Colon (tissue), 2 donors: ENCODE results near the gene MTMR10.

ENCODE experiments used
- FAIRE-seq: peaks from 2 replicates; lab custom pipeline; 2012; peaks lifted over from hg19 to GRCh38; lab: Jason Lieb, UNC
- donor health status: control.
- donor health status: control.

Gene MTMR10

DNA sequence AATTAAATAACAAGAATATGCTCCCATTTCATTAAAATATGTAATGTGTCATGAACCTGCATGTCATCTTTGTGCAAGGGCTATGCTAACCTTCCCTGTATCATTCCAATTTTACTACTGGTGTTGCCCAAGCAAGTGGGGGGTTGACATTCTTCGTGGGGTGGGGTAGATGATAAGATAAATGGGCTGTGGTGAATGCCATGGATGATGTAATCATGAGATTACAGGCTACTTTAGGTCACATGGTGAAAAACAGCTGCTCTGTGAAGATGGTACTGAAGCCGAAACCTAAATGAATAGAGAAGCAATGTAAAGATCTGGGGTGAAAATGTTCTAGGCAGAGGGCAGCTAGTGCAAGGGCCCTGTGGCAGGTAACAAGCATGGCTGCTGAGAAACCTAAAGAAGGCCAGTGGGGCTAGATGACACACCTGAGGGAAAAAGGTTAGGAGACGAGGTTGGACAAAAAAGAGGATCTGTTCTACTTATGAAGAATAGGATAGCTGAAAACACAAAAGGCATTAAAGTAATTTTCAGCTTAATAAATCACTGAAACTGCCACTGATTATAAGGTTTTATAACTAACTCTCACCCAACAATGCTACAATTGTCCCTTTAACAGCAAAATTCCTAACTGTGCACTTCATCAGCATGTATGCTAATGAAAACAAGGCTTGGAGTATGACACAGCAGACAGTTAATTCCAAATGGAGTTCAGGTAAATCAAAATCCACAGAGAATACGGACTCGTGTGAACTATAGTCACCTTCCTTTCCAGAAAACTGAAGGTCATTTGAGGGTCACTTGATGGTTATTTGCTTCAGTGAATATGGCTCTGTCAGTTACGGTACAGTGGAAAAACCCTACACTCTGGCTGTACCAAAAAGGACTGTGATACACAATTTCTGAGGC lies 35.0 kb downstream of the MTMR10 start:
- FAIRE-seq = no peak

DNA sequence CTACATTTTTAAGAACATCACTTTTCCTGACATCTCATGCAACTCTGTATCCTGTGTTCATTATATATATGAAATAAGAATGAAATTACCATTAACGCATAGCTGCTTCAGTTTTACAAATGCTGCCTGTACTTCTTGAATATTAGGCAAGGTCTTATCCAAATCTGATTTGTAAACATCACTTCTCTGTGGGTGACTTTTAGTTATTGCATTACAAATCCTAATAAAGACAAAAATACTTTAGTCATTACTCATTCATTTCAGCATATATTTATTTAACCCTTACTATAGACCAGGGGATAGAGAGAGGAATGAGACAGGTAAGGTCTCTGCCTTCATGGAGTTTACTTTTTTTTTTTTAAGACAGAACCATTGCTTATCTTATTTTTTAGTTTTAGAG lies 36.8 kb downstream of the MTMR10 start:
- FAIRE-seq = no peak

DNA sequence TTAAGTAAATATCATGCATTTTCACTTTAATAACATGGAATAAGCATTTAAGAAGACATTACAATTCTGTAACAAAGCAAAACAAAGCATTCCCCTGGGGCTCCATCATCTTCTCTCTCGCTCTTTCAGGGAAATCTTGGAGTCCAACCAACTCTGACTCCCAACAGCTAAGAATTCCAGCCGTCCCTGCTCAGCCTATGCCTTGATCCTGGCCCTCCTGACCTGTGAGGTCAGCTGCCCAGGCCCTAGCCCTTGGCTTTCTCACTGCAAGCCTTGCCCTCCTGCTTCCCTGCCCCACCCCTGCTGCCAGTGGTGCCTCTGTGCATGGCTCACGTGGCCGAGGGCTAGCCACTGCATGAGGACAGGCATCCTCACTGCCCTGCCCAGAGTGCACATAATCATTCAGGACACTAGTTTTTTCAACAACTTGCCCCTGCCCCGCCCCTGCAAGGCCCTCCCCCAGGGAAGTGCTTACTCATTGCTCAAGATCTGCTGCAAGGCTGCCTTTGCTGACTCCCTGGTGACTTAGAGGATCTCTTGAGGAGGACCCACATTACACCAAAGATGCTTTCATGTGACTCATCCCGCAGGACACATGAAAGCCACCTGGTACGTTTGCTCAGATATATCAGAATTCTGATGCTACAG lies 37.6 kb downstream of the MTMR10 start:
- FAIRE-seq = no peak

DNA sequence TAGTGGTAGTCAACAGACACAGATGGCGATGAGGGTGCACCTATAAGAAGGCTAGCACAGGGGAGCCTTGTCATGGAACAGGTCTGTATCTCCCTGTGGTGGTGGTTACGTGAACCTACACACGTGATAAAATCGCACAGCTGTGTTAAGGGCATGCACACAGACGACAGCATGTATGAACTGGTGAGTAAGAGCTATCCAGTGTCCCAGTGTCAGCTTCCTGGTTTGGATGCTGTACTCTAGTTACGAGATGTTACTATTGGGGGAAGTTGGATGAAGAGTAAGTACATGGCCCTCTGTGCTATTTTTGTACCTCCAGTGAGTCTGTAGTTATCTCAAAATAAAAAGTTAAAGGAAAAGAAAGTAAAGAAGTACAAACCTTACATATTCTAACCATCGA lies 38.2 kb downstream of the MTMR10 start:
- FAIRE-seq = no peak

DNA sequence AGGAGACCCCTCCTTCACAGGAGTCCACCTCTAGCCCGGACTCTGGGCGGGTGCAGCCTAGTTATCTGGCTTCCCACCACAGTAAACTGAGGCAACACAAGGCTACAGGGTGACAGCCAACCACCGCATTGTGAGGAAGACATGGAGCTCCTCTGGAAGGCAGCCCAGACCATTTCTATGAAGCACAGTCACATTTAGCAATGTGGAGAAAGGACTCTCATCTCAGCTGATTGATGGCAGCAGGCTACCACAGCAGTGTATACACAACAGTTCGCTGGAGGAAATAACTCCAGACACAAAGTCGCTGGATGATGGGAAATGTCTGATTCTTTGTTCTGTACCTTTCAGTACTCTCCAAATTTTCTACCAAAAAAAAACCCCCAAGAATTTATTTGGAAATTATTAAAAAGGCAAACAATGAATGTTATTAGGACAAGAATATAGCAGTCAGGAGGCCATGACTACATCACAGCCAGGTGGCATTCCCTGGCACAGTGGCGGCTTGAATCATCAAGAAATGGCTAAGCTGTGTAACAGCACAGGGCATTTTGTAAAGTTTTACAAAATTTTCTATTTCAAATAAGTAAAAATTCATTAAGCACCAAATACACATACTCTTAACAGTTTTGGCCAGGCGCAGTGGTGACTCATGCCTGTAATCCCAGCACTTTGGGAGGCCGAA lies 47.6 kb downstream of the MTMR10 start:
- FAIRE-seq = no peak

DNA sequence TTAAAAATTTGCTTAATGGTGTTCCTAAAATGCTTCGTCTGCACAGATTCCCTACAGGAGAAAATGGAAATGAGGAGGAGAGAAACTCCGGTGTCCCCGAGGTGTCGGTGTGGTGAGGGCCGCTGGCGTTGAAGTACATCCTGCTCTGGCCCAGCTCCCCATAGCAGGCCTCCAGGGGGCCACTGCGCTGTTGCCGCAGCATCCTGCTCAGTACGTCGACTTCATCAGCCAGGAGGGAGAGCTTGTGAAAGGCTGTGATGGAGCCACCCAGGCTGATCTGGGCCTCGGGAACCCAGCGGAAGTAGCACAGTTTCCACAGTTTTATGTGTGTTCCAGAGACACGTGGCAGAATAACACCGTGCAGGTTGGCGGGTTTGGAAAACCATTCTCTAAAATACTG lies 49.9 kb downstream of the MTMR10 start:
- no peak for FAIRE-seq

DNA sequence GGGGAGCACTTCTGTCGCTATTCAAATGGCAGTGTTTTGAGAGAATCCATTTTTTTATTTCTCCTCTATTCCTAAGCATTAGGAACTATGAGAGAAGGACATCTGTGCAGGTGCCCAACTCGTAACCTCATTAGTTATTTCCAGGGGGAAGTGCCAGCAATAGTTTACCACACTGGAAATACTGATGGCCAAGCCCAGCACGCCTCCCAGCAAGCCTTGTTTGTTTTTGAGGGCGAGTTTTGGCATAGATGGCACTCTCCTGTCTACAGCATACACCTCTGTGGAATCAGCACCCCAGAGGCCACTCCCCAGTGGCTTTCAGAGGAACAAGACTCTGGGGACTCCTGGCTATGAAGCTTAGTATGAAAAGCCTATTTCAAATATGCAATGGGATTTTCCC lies 51.1 kb downstream of the MTMR10 start:
- FAIRE-seq = no peak

DNA sequence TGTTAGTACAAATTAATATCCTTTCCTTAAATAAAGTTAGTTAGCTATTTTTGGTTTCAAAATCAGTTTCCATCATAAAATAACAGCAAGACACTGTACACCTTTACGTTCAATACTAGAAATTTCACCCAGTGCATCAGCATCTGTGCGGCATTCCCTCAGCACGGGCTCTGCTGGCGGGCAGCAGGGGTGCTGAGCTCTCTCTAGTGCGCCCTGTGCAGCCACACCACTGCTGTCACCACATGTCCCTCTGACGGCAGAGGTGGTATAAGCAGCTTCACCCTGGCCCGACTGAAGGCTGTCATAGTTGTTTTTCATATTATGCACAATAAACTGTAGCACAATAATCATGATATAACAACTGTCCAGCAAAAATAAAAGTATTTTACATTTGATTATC lies 52.3 kb downstream of the MTMR10 start:
- no peak for FAIRE-seq

DNA sequence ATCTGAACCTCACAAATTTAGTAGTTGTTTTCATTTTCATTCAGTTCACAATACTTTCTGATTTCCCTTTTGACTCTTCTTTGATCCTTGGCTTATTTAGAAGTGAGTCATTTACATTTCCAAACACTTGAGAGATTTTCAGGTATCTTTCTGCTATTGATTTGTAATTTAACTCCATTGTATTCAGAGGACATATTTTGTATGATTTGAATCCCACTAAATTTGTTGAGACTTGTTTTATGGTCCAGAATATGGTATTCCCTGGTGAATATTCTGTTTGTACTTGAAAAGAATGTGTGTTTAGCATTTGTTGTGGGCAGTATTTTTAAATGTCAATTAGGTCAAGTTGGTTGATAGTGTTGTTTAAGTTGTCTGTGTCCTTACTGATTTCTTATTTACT lies 58.1 kb downstream of the MTMR10 start:
- no peak for FAIRE-seq

DNA sequence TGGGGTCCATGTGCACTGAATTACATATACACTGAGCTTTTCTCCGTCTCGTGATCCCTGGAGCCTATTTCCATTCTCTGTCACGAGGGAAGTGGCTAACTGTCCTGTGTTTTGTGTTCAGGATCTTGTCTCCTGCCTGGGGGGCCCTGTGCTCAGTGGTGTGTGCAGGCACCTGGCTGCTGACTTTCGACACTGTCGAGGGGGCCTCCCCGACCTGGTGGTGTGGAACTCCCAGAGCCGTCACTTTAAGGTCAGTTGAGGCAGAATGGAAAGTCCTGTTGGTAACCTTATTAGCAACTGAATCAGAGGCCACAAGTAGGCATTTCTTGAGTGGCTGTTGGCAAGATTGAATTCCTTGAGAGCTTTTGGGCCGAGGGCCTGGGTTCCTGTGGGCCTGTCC lies 61.0 kb downstream of the MTMR10 start:
- no peak for FAIRE-seq

DNA sequence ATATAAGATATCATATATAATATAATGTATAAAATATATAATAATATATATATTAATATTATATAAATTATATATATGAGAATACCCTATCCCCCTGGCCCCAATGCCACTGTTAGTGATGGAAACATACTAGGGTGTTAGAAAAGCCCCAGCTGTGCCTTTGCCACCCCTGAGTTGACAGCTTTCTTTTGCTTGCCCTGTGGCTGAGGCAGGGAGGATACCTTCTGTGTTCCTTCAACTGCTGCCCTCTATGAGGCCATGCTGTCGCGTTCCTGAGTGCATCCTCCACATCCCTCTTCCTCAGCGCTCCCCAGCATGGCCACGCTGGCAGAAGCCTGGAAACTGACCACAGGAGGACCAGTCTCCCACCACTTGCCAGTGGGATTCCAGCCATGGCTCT lies 61.4 kb downstream of the MTMR10 start:
- FAIRE-seq = no peak

DNA sequence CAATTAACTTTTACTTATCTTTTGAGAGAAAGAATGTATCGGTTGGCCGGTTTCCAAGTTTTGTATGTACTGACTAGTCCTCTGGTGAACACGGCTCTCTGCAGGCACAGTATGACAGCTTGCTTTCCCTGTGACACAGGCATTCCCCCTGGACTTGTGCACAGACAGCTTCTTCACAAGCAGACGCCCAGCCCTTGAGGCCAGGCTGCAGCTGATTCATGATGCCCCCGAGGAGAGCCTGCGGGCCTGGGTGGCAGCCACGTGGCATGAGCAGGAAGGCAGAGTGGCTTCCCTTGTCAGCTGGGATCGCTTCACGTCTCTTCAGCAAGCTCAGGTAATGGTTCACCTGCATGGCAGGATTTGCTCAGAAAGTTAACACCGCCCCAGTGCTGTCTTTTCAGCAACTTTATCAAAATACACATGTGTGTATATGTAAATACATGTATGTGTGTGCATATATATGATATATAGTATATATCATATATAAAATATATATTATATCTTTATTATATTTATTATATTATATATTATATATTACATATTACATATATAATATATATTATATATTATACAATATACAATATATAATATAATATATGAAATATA lies 62.3 kb downstream of the MTMR10 start:
- FAIRE-seq = no peak

DNA sequence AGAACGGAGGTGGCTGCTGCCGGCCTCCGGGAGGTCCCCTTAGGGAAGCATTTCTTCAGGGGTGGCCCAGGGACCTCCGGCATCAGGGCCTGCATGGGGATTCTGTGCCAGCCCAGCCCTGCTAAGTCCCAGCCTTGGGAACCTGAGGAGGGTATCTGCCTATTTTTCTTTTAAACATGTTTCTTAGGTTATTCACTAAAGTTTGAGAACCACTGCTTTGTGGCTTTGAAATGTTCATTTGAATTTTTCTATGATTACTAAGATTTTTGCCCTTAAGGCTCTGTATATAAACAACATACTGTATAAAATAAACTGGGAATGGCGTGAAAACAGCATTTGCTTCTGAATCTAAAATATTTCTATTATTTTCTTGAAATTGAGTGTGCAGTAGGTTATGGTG lies 63.4 kb downstream of the MTMR10 start:
- no peak for FAIRE-seq

DNA sequence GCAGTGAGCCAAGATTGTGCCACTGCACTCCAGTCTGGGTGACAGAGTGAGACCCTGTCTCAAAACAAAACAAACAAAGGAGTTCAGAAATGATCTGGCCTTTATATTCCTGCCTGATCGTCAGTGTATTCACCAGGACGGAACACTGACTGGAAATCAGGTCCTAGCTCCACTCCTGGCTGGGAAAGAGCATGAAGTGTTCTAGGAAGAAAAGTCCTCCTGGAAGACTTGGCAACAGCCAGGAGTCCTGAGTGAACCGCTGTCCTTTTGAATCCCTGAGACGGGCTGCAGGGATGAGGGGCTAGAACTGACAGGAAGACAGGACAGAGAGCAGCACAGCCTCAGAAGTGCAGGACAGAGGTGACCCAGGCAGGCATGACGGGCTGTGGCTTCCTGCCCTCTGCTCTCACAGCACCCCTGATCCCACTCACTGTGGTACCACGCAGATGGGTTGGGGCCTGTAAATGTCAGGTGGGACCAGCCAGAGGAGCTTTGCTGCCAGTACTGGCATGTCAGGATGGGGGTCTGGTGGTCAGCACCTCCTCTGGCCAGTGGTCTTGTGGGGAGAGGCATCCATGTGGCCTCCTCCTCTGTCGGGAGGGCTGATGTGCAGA lies 64.2 kb downstream of the MTMR10 start:
- no peak for FAIRE-seq

DNA sequence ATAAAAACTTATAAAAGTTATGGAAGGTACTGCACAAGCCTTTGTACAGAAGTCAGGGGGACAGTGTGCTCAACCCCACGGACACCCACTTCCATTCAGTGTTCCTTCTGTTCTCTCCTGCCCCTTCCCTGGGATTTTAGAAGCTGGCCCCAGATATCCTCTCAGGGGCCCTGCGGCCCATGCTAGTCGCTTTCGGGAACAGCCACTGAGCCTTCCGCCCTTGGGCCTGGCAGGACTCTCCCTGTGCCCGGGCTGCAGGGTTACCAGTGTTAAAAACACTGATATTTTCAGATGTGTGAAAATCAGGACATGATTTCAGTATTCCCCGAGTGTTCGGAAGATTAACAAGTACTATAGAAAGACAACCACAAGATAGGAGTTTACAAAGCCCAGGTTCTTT lies 65.3 kb downstream of the MTMR10 start:
- no peak for FAIRE-seq

DNA sequence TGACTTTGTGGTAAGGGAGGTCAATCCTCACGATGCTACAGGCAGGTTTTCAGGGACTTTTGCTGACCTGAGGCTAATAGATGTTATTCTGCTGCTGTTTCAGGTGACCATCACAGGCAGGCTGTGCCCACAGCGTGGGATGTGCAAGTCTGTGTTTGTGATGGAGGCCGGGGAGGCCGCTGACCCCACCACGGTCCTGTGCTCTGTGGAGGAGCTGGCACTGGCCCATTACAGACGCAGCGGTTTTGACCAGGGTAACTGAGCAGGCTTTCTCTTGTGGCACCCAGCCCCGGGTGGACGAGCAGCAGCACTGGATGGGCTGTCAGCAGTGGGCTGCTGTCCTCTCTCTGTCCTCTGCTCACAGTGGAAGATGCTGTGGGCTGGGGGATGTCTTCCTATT lies 65.7 kb downstream of the MTMR10 start:
- no peak for FAIRE-seq

DNA sequence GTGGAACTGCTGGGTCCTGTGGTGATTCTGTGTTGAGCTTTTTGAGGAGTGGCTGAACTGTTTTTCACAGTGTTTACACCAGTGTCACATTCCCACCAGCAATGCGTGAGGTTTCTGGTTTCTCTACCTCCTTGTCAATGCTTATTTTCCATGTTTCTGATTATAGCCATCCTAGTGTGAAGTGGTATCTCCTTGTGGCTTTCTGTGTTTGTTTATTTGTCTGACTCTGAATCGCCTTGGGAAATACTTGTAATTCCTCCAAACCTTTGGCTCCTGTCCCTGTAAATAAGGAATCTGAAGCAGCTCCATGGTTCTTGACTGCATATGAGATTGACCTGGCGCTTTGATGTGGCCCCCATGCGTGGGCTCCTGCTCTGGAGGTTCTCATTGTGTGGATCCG lies 67.1 kb downstream of the MTMR10 start:
- no peak for FAIRE-seq

DNA sequence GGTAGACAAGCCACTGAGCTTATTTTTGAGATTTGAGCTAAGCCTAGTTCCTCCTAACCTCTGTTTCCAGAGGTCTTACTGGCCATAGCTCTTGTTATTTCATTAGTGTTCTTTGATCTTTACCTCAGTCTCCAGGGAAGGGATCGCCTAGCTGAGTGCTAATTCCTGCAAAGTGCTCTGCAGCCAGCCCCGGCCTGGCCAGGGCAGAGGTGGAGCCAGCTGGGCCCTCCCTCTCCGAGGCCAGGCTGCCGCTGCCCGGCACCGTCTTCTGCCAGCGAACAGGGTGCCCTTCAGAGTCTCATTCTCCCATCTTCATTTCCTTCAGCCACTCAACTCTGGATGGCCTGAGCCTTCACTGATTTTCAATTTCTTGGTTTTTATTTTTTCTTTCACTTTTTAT lies 68.0 kb downstream of the MTMR10 start:
- no peak for FAIRE-seq

DNA sequence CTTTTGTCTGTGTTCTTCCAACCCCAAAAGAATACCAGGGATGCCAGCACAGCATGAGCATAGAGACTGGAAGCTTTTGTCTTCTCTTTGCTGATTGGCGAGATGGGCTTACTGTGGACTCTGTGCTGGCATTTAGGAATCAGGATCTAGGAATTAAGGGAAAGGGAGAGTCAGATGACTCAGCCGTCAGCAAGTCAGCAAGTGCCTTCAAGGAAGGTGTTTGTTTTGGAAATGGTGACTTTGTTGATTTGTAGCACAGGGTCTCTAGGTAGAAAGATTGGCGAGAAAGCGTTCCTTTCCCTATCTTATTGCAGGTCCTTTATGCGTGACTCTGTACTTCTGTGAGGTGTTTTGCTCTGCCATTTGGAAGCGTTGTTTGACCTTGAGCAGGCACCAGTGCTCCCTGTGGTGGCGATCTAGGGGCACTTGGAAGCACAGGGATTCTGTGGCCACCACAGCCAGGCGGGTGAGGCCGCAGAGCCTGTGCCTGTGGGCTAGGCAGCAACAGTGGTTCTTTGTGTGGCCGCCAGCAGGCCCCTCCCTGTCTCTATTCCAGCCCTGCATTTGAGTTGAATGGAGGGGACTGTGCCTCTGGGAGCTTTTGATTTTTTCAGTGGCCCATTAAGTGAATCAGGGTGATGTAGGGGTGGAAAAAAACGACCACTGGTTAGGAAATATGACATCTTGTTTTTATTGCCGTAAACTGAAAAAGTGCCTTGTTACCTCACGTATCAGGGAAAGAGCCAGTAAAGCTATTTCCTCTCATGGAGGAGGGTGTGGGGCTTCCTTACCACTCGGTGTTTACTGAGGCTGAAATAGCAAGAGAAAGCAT lies 68.7 kb downstream of the MTMR10 start:
- FAIRE-seq = no peak

DNA sequence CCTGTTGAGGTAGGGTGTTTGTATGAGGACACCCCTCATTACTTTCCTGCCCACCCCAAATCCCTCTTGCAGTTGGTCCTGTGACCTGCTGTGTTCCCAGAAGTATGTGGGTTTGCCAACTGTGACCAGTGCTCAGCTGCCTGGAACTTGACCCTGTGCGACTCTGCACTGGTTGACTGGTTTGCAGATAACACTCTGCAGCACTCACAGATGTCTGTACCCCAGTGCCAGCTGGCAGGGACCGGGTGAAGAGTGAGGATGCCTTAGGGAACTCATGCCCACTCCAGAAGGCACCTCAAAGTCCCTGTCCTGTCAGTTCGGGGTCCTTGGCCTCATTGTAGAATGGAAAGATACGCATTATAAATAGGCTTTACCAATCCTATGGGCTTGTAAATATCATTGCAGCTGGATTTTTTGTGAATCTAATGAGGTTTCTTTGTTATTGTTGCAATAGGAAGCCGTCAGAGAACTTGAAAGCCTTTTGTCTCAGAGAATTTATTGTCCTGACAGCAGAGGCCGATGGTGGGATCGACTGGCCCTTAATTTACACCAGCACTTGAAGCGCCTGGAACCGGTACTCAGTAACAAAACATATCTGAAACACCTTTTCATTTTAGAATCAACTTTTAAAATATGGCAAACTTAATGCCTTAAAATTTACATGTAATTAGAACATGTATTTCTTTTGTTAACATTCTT lies 69.5 kb downstream of the MTMR10 start:
- no peak for FAIRE-seq

DNA sequence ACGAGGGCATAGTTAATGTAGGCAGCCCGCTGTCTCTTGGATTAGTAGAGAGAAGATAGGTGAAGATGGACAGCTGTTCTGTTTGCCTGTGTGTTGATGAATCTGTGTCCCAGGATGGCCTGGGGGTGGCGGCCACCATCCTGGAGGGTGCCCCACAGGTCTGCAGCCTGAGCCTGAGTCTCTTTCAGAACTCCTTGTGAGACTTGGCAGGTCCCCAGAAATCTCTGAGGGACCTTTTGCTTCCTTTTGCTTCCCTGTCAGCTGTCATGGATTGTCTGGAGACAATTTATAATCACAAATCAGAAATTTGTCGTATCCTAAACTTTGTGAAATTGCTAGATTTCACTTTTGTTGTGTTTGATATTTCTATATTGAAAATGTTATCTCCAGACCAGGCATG lies 70.3 kb downstream of the MTMR10 start:
- no peak for FAIRE-seq
